ENCODE measurements around the gene SERTAD1.
"Not testable (repeated sequence)": the region's sequence is repeated elsewhere in the genome, so short reads cannot be mapped to it uniquely, and the experiment has no call there.

The SERTAD1 gene

GRCh38 chr19:40425450-40426287 is at the start of gene SERTAD1:
SERTAD1 (minus strand) TSS chr19:40425992; CDS start chr19:40423546, 2,446 bp downstream.
- peak; percentile 98 for DNase-seq

- DNase-seq, result no peak
Observed at GRCh38 chr19:40474737-40475136, 48.9 kb upstream of the SERTAD1 start.

GRCh38 chr19:40472516-40472915 is 46.7 kb upstream of the SERTAD1 start:
- no peak for DNase-seq

- DNase-seq, result no peak
Observed at GRCh38 chr19:40471111-40471510, 45.3 kb upstream of the SERTAD1 start.

- no peak for DNase-seq
Observed at GRCh38 chr19:40469011-40469410, 43.2 kb upstream of the SERTAD1 start.

- DNase-seq, result no peak
Observed at GRCh38 chr19:40466985-40467734, 41.4 kb upstream of the SERTAD1 start, which contains the start of gene SPTBN4. SPTBN4 (plus strand) TSS chr19:40467001; CDS start chr19:40472622, 5,621 bp downstream.

GRCh38 chr19:40466219-40466984 is 40.6 kb upstream of the SERTAD1 start:
- no peak for DNase-seq

GRCh38 chr19:40465557-40466218 is 39.9 kb upstream of the SERTAD1 start, which contains the start of gene BLVRB:
BLVRB (minus strand) TSS chr19:40465745; CDS start chr19:40465688, 57 bp downstream.
- peak; percentile 92 for DNase-seq

GRCh38 chr19:40465025-40465556 is 39.3 kb upstream of the SERTAD1 start:
- DNase-seq, result no peak

- no peak for DNase-seq
Observed at GRCh38 chr19:40464059-40465024, 38.5 kb upstream of the SERTAD1 start.

- not testable (repeated sequence) for DNase-seq
Observed at GRCh38 chr19:40463587-40464037, 37.8 kb upstream of the SERTAD1 start.

GRCh38 chr19:40461669-40462221 is 36.0 kb upstream of the SERTAD1 start:
- no peak for DNase-seq

- DNase-seq, result no peak
Observed at GRCh38 chr19:40460185-40460584, 34.4 kb upstream of the SERTAD1 start.

GRCh38 chr19:40458597-40458974 is 32.8 kb upstream of the SERTAD1 start:
- DNase-seq, result no peak

GRCh38 chr19:40457953-40458596 is 32.3 kb upstream of the SERTAD1 start:
- DNase-seq, result no peak

GRCh38 chr19:40457048-40457447 is 31.3 kb upstream of the SERTAD1 start:
- DNase-seq, result no peak

GRCh38 chr19:40453943-40454342 is 28.2 kb upstream of the SERTAD1 start:
- DNase-seq, result not testable (repeated sequence)

- no peak for DNase-seq
Observed at GRCh38 chr19:40453151-40453735, 27.5 kb upstream of the SERTAD1 start.

GRCh38 chr19:40452016-40452415 is 26.2 kb upstream of the SERTAD1 start:
- no peak for DNase-seq

GRCh38 chr19:40450664-40451063 is 24.9 kb upstream of the SERTAD1 start:
- no peak for DNase-seq

Data from NCI-H524 treated with DMSO at 0.1 percent for 48 hours (cell line).